HG03066 (cell line): ENCODE results near the gene GAL3ST1.
"Not testable (repeated sequence)": the region's sequence is repeated elsewhere in the genome, so short reads cannot be mapped to it uniquely, and the experiment has no call there.

Experiments
- ATAC-seq: cut with Tn5 transposase; IDR thresholded peaks from one replicate; pipeline ENCODE4 v1.9.1; 2021; ENCODE audit warnings: low read depth; ENCODE audit not compliant: unreplicated experiment

Gene GAL3ST1

DNA sequence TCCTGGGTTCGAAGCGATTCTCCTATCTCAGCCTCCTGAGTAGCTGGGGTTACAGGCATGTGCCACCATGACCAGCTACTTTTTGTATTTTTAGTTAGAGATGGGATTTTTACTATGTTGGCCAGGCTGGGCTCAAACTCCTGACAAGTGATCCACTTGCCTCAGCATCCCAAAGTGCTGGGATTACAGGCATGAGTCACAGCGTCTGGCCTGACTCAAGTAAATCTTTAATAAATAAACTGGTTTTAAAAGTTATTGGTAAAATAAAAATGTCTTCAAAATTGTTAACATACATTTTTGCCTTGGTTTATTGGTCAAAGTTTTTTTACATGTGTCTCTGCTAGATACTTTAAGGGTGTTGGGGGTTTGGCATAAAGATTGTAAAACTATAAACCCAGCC is 24.5 kb upstream of the GAL3ST1 start:
- ATAC-seq, result no peak

GRCh38 chr22:30596886-30597285 is 22.4 kb upstream of the GAL3ST1 start:
- no peak for ATAC-seq

GRCh38 chr22:30596199-30596598 is 21.7 kb upstream of the GAL3ST1 start:
- ATAC-seq, result no peak

- ATAC-seq, result not testable (repeated sequence)
Observed at GRCh38 chr22:30592360-30592713, 17.9 kb upstream of the GAL3ST1 start.

DNA sequence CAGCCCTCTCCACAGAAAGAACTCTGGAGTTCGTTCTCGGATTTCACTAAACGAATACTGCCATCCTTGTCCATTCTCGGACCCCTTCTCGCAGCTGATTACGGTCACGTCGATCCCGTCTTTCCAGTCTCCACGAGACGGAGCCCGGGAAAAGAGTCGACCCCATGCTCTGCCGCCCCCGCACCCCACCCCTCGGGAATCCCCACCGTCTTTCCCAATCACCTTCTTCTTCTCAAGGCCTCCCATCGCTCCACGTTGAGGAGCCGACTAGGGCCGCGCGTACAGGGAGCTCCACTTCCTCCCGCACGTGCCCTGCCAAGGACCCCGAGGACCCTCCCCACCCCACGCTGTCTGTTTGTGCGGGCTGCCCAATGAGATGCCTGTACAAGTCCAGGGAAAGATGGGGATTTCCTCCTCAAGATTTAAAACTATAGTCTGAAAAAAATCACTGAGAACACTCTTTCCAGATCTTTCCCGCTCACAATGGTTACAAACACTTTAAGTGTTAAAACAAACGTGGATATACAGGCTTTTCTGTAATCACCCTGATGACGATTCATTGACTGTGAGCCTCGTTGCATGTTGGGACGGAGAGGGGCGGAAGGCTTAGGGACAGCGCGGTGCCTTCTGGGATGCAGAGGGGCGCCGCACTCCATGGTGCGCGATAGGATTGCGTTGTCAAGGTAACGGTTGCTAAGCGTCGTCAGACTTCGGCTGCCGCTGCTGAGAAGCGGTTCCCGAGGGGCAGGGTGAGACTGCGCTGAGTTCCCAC is 17.3 kb upstream of the GAL3ST1 start, which contains the start of gene PES1:
Gene PES1, minus strand, starts transcription at position 323 of the 772 bp plus-strand sequence. Its CDS starts 77 bp downstream, at position 246.
- peak; percentile 93 for ATAC-seq

- no peak for ATAC-seq
Observed at GRCh38 chr22:30591191-30591587, 16.7 kb upstream of the GAL3ST1 start.

DNA sequence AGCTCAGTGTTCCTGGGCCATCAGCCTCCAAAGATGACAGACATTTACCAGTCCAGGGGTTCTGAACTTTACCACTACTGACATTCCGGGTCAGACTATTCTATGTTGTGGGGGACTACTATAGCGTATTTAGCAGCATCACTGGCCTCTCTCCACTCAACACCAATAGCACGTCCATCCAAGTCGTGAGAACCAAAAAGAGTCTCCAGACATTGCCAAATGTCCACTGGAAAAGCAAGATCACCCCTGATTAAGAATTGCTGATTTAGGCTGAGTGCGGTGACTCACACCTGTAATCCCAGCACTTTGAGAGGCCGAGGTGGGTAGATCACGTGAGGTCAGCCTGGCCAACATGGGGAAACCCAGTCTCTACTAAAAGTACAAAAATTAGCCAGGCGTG is 11.9 kb upstream of the GAL3ST1 start:
- no peak for ATAC-seq

- no peak for ATAC-seq
Observed at GRCh38 chr22:30584441-30584840, 10.0 kb upstream of the GAL3ST1 start.

DNA sequence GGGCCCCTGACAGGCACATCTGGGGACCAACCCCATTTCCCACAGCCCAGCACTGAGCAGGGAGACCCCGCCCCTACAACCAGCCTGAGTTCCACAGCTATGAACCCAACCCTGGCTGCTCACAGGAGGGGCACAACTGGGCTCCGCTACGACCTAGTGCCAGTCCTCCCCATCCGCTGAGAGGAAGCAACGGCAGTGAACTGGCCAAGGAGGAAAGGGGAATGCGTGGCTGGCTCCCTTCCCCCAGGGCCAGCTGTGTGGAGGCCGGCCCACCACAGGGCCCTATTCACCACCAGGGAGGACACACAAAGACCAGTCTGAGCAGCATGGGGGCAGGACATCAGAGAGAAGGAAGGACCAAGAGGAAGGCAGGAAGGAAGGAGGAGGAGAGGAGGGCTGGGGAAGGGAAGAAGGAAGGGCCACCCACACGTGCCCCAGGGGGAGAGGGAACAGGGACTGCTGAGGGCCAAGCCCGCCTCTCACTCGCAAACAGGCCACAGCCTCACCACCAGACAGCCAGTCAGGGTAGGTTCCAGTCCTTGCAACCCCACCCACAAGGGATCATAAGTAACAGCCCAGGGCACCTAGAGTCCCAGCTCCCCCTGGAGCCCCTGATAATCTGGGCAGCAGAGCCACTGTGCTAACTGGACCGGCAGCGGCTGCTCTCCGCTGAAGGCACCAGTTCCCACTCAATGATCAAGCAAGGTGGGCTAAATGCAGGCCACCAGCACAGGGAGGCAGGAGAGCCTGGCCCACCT is 8.5 kb upstream of the GAL3ST1 start:
- no peak for ATAC-seq

GRCh38 chr22:30582051-30582450 is 7.6 kb upstream of the GAL3ST1 start:
- ATAC-seq, result no peak

- no peak for ATAC-seq
Observed at GRCh38 chr22:30580896-30581295, 6.4 kb upstream of the GAL3ST1 start.

GRCh38 chr22:30578481-30578880 is 4.0 kb upstream of the GAL3ST1 start:
- ATAC-seq, result no peak

DNA sequence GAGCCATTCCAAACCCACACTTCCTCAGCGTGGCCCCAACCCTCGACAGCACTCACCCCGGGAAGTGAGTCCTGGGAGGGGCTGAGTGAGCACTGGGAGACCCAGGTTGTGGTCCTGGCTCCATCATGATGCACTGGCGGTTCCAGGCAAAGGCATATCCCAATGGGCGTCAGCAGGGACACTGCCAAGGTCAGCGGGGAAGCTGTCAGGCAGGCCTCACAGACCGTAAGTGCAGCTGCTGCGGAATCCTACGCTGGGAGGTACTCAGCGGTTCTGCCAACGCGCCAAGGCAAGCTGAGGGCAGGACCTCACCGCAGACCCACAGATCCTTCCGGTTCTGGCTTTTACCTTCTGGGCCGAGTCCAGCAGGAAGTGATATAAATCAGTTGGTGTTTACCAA is 1.4 kb upstream of the GAL3ST1 start:
- ATAC-seq, result no peak

DNA sequence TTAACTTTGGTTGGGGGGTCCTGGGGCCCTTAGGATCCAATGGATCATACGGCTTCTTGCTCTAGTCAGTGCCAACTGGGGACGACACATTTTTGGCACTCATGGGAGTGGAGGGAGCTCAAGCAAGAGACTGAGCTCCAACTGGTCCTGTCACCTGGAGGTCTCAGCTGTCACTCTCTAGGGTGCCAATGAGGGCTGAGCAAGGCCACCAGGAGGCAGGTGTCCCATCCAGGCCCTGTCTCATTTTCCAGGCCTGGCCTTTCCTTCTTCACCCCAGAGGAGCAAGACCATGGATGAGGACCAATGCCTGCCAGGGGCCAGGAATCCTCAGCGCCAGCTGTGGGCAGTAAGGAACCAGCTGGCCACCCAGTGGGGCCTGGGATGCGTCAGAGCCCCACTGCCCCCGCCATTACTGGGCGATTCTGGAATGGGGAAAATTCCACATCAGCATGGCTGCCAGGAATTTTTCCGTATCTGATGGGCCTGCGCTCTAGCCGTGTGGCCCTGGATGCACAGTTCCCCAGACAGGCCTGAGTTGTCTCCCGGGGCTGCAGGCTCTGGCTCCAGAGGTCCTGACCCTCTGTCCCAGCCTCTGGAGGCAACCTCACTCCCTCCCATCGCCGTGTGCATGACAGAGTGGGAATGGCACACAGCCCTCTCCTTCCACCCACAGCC is 669 bp upstream of the GAL3ST1 start:
- no peak for ATAC-seq

DNA sequence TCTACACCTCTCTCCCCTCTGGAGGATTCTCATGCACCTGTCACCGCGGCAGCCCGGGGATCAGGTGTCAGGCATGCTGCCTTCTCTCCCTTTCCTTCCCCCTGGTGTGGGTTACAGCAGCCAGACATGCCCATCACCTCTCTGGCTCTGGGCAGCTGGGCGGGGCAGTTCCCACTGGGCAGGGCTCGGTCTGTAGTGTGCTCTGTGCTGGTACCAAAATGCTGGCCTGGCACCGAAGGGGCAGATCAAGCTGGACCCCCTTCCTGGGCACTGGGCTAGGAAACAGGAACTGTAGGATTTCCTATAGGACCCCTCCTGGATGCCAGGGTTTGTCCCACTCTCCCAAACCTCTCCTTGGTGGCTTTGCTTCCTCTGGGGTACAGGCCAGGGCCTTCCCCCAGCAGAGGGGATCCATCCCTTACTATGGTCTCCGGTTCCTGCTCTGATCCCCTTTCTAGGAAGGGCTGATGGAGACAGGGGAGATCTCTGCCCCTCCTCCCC is 821 bp downstream of the GAL3ST1 start:
- ATAC-seq, result no peak

DNA sequence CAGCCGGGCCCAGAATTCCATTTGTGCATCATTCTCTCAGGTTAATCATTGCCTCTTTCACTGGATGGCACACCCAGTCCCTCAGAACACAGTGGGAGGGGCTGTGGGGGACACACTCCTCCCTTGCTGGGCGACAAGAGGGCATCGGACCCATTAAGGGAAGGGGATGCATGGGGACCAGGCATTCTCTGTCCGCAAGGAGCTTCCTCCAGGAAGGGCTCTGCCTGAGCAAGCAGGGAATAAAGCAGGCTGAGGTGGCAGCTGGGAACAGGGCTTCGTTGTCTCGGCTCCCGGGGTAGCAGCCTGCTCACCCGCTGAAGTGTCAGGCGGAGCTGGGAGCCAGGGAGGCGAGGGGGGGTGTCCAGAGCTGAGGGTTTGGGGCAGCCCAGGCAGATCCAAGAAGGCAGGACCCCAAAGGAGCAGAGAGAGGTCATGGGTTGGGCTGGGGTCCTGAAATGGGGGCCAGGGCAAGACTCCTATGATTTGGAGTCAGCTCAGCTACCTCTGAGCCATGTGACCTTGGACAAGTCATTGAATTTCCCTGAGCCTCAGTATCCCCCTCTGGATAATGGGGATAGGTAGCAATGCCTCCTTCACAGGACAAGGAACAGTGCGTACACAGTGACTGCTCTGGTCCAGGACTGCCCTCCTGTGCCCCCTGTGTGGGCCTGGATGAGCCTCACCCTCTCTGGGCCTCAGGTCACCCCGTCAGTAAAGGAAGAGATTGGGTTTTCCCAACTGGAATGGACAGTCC is 1.4 kb downstream of the GAL3ST1 start:
- ATAC-seq, result no peak

DNA sequence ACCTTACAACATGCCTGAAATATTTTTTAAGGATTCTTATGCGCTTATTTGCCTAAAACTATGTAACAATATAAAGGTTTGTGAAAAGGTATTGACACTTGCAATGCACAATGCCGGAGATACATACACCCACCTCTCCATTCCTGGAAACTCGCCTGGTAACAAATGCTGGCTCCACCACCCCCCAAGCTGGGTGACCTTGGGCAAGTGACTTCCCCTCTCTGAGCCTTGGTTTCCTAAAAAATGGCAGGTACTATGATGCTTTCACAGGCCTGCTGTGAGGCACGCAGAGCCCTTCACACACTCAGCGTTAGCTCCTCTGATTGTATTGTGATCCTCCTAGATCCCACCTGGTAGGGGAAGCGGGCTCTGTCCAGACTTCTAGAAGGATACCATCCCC is 2.3 kb downstream of the GAL3ST1 start:
- ATAC-seq, result no peak

DNA sequence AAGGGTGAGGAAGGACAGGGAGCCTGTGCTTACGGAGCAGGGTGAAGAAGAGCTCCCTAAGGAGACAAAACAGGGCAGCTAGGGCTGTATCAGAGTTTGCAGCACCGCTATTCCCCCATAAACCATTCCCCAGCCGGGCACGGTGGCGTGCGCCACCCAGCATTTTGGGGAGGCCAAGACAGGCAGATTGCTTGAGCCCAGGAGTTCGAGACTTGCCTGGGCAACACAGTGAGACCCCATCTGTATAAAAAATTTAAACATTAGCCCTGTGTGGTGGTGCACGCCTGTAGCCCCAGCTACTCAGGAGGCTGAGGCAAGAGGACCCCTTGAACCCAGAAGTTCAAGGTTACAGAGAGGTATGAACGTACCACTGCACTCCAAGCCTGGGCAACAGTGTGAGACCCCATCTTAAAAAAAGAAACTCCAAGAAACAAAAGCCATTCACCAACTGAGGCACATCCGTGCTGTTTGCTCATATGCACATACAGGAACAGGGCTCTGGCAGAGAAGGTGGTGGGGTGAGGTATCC is 4.7 kb downstream of the GAL3ST1 start:
- ATAC-seq, result no peak

- no peak for ATAC-seq
Observed at GRCh38 chr22:30568137-30568805, 6.2 kb downstream of the GAL3ST1 start.

GRCh38 chr22:30567277-30567676 is 7.2 kb downstream of the GAL3ST1 start:
- not testable (repeated sequence) for ATAC-seq
